ENCODE results near the gene BST1.
"Not testable (repeated sequence)": the region's sequence is repeated elsewhere in the genome, so short reads cannot be mapped to it uniquely, and the experiment has no call there.

Gene BST1

GRCh38 chr4:15753786-15754185 is 50.9 kb downstream of the BST1 start:
- DNase-seq = no peak

- peak; percentile 46 for DNase-seq
These were observed 51.5 kb downstream of the BST1 start for GRCh38 chr4:15754323-15754722.

GRCh38 chr4:15755321-15756155 is 52.7 kb downstream of the BST1 start:
- peak; percentile 23 for DNase-seq

- DNase-seq = peak; percentile 70
These were observed 53.5 kb downstream of the BST1 start for GRCh38 chr4:15756361-15756861.

GRCh38 chr4:15757054-15757453 is 54.2 kb downstream of the BST1 start:
- DNase-seq = no peak

- no peak for DNase-seq
These were observed 55.4 kb downstream of the BST1 start for GRCh38 chr4:15758294-15758693.

- not testable (repeated sequence) for DNase-seq
These were observed 59.6 kb downstream of the BST1 start for GRCh38 chr4:15762460-15762859.

GRCh38 chr4:15765391-15765790 is 62.5 kb downstream of the BST1 start:
- DNase-seq = no peak

- no peak for DNase-seq
These were observed 63.2 kb downstream of the BST1 start for GRCh38 chr4:15765910-15766697.

GRCh38 chr4:15766821-15767220 is 64.0 kb downstream of the BST1 start:
- DNase-seq = no peak

- DNase-seq = no peak
These were observed 66.3 kb downstream of the BST1 start for GRCh38 chr4:15769202-15769601.

GRCh38 chr4:15771216-15772058 is 68.6 kb downstream of the BST1 start:
- no peak for DNase-seq

- DNase-seq = peak; percentile 30
These were observed 71.2 kb downstream of the BST1 start for GRCh38 chr4:15774020-15774420.

GRCh38 chr4:15776871-15777648 is 74.2 kb downstream of the BST1 start:
- DNase-seq = no peak

GRCh38 chr4:15777697-15778288 is 74.9 kb downstream of the BST1 start:
- DNase-seq = no peak

GRCh38 chr4:15778289-15779241 is 75.7 kb downstream of the BST1 start, which contains the start of gene CD38:
Gene CD38, plus strand, starts transcription at chr4:15778328. Its CDS starts 87 bp downstream, at chr4:15778415.
- DNase-seq = peak; percentile 47

- DNase-seq = no peak
These were observed 76.4 kb downstream of the BST1 start for GRCh38 chr4:15779306-15779705.

- no peak for DNase-seq
These were observed 76.9 kb downstream of the BST1 start for GRCh38 chr4:15779809-15780208.

- no peak for DNase-seq
These were observed 78.7 kb downstream of the BST1 start for GRCh38 chr4:15781427-15782095.

Data from CD4-positive, alpha-beta T cell treated with Interleukin-15 for 1 hour (primary cell).